Measurements from ENCODE around the gene SLC7A4. TPM values are rescaled to one million over a fixed set of nuclear protein-coding genes. Genes with fewer than 3 reads are reported as not detected.

SLC7A4 gene
- total RNA-seq, 2 experiments from 2014 or later, result not detected

- no peak for DNase-seq
- Mint-ChIP-seq H3K4me3 (no peak overlapping the region), H3K27me3 (no peaks in the 10 kb centered on the region), H3K36me3 (ENCODE audit: low read depth) (no peaks in the 10 kb centered on the region), H3K9me3 (no peaks in the 10 kb centered on the region), H3K27ac (no peak overlapping the region), H3K4me1 (ENCODE audit: low read depth) (peaks cover 12% of the 10 kb centered on the region)
- ChIA-PET POLR2A (no interaction called here), CTCF (no interaction called here)
- intact Hi-C loops (cut with micrococcal nuclease), result no loop called here
- ATAC-seq, result no peak
- TF ChIP-seq, protein P1, sequence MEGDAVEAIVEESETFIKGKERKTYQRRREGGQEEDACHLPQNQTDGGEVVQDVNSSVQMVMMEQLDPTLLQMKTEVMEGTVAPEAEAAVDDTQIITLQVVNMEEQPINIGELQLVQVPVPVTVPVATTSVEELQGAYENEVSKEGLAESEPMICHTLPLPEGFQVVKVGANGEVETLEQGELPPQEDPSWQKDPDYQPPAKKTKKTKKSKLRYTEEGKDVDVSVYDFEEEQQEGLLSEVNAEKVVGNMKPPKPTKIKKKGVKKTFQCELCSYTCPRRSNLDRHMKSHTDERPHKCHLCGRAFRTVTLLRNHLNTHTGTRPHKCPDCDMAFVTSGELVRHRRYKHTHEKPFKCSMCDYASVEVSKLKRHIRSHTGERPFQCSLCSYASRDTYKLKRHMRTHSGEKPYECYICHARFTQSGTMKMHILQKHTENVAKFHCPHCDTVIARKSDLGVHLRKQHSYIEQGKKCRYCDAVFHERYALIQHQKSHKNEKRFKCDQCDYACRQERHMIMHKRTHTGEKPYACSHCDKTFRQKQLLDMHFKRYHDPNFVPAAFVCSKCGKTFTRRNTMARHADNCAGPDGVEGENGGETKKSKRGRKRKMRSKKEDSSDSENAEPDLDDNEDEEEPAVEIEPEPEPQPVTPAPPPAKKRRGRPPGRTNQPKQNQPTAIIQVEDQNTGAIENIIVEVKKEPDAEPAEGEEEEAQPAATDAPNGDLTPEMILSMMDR (IDR thresholded peaks at IDR 0.05), result no peak
Measured at GRCh38 chr22:21022507-21022906, 9.9 kb downstream of the SLC7A4 start.

DNA sequence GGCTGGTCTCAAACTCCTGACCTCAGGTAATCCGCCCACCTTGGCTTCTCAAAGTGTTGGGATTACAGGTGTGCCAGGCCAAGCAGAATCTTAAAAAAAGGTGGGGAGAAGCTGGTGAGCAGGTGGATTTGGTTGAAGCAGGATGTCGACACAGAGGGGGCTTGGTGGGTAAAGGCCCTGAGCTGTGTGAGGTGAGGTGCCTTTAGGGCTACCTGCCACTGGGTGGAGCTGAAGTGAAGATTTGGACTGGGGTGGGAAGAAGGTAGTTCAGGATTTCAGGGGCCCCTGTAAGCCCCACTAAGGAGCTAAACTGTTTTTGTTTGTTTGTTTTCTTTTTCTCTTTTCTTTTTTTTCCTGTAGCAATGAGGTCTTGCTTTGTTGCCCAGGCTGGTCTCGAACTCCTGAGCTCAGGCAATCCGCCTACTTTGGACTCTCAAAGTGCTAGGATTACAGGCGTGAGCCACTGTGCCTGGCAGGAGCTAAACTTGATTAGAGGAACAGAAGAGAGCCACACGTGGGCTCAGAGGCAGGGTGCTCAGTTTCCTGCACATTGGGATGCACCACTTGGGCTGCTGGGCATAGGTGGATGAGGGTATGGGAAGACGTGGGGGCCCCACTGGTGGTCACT lies 11.4 kb downstream of the SLC7A4 start:
- TF ChIP-seq, protein P1 (IDR thresholded peaks at IDR 0.05), result peak; percentile 44
- Mint-ChIP-seq H3K27ac (no peak overlapping the region), H3K4me1 (ENCODE audit: low read depth) (peaks cover 10% of the 10 kb centered on the region), H3K27me3 (no peaks in the 10 kb centered on the region), H3K36me3 (ENCODE audit: low read depth) (no peaks in the 10 kb centered on the region), H3K4me3 (no peak overlapping the region), H3K9me3 (no peaks in the 10 kb centered on the region)
- DNase-seq (peak; percentile 60), ATAC-seq (peak; percentile 84)
- ChIA-PET POLR2A (interaction anchor here (0.6 to 1.0 kb wide), 2 partner anchors 18 to 604 kb away, joined by 3 read pairs; no protein-coding TSS in a partner anchor), CTCF (interaction anchor here (0.7 to 1.7 kb wide), 14 partner anchors 8 to 218 kb away, joined by 3 to 7 read pairs (median 3); partner anchors contain the start of genes CRKL, LRRC74B and SLC7A4)
- intact Hi-C loops (cut with micrococcal nuclease), result no loop called here

DNA sequence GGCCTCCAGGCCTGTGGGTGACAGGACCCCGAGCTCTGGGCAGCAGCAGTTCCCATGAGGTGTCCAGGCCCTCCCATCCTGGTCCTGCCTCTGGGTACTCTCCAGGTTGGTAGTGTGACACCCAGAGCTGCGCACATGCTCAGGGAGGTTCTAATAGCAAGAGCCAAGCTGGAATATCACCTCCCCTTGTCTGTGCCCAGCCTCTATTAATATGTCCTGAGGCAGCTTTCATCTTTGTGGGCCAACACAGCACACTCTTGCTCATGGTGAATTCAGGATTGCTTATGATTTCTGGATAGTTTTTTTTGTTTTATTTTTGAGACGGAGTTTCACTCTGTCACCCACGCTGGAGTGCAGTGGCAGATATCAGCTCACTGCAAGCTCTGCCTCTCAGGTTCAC lies 14.0 kb downstream of the SLC7A4 start:
- no peak overlapping the region for H3K27ac Mint-ChIP-seq
- ChIA-PET CTCF (interaction anchor here (1.4 kb wide), 1 partner anchor 133 kb away, joined by 4 read pairs; no protein-coding TSS in a partner anchor), POLR2A (interaction anchor here (1.5 kb wide), 1 partner anchor 9 kb away, joined by 4 read pairs; no protein-coding TSS in a partner anchor)
- intact Hi-C loops (cut with micrococcal nuclease), result no loop called here
- H3K9me3 Mint-ChIP-seq, result no peaks in the 10 kb centered on the region
- TF ChIP-seq, protein P1 (IDR thresholded peaks at IDR 0.05), result no peak
- H3K4me1 Mint-ChIP-seq (ENCODE audit: low read depth), result peaks cover 19% of the 10 kb centered on the region
- H3K27me3 Mint-ChIP-seq, result no peaks in the 10 kb centered on the region
- H3K36me3 Mint-ChIP-seq (ENCODE audit: low read depth), result no peaks in the 10 kb centered on the region
- ATAC-seq (no peak), DNase-seq (no peak)
- no peak overlapping the region for H3K4me3 Mint-ChIP-seq

GRCh38 chr22:21016644-21017420 lies 15.5 kb downstream of the SLC7A4 start:
- Mint-ChIP-seq H3K4me1 (ENCODE audit: low read depth) (peaks cover 19% of the 10 kb centered on the region), H3K36me3 (ENCODE audit: low read depth) (no peaks in the 10 kb centered on the region), H3K9me3 (no peaks in the 10 kb centered on the region), H3K4me3 (no peak overlapping the region), H3K27ac (no peak overlapping the region), H3K27me3 (no peaks in the 10 kb centered on the region)
- TF ChIP-seq, protein P1 (IDR thresholded peaks at IDR 0.05), result no peak
- DNase-seq, result no peak
- ChIA-PET CTCF (no interaction called here), POLR2A (no interaction called here)
- intact Hi-C loops (cut with micrococcal nuclease), result no loop called here
- no peak for ATAC-seq

Measured in activated CD8-positive, alpha-beta T cell treated with anti-CD3 and anti-CD28 coated beads for 36 hours (primary cell).